HG03159 (cell line): Measurements from ENCODE around the gene TXN.
"Not testable (repeated sequence)": the region's sequence is repeated elsewhere in the genome, so short reads cannot be mapped to it uniquely, and the experiment has no call there.

Experiments used
- ATAC-seq: cut with Tn5 transposase; IDR thresholded peaks from one replicate; pipeline ENCODE4 v1.9.1; 2021; ENCODE audit warnings: mild to moderate bottlenecking, moderate library complexity; ENCODE audit not compliant: unreplicated experiment

The TXN gene

GRCh38 chr9:110257956-110258355 is 1.6 kb upstream of the TXN start:
- ATAC-seq, result no peak

GRCh38 chr9:110257097-110257841 is 962 bp upstream of the TXN start:
- ATAC-seq, result peak; percentile 2

- peak; percentile 24 for ATAC-seq
Measured at GRCh38 chr9:110255463-110256379, 586 bp downstream of the TXN start.

GRCh38 chr9:110255034-110255462 is 1.3 kb downstream of the TXN start:
- ATAC-seq, result no peak

DNA sequence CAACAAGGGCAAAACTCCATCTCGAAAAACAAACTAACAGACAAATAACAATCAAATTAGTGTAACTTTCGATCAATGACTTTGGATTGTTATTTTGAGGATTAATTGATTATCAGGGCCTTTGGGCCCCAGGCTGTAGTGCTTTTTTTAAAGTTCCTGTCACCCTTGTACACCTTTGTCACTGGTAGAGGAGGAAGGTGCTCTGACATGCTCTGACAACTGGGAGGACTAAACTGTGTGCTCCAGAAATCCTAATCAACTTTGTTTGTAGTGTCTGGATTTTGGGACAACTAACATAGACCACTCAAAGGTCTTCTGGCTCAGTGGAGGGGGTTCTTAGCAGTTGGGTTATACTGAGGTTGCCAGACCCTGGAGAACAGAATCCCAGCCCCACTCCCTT is 1.8 kb downstream of the TXN start:
- ATAC-seq, result no peak

- ATAC-seq, result no peak
Measured at GRCh38 chr9:110252509-110253139, 3.7 kb downstream of the TXN start.

- not testable (repeated sequence) for ATAC-seq
Measured at GRCh38 chr9:110251770-110252169, 4.5 kb downstream of the TXN start.

GRCh38 chr9:110251212-110251611 is 5.1 kb downstream of the TXN start:
- ATAC-seq, result no peak

DNA sequence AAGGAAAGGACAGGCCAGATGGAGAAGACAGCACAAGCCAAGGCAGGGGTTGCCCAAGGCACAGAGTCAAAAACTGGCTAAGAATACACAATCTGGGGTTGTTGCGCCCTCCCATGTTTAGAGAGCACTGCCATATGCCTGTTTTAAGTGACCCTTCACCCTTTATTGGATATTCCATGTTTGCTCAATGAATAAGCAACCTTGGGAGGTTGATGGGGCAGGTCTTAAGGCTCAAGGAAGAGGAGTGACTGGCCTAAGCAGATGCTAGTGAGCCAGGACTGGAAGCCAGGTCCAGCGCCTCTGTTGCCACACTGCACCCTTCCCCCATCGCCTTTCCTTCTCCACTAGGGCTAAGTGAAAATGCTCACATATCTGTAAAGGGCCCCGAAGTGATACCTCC is 6.7 kb downstream of the TXN start:
- ATAC-seq, result no peak

DNA sequence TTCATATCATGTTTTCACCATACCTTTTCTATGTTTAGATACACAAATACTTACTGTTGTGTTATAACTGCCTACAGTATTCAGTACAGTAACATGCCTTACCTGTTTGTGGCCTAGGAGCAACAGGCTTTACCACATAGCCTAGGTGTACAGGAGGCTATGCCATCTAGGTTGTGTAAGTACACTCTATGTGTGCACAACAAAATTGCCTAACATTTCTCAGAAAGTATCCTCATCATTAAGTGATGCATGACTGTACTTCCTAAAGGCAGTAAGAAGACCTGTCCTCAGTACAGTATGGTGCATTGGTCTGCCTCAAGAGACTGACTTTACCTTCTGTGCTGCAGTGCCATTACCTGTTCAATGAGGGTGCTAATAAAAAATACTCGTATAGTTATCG is 7.9 kb downstream of the TXN start:
- no peak for ATAC-seq

DNA sequence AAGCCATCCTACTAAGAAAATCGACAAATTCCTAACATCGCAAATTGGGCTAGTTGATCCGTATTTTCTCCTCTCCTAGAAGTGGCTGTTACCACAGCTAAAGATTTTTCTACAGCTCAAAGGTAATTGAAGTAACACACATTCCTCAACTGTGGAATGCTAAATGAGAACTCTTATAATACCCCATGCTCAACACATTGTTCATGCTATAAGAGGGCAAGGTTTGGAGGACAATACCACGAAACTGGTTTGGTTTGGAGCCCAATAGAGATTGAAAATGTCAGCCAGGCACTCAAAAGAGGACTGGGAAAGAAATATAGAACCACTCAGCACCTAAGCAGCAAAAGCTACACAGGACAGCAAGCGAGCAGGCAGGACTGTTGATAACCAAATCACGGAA is 10.1 kb downstream of the TXN start:
- no peak for ATAC-seq

DNA sequence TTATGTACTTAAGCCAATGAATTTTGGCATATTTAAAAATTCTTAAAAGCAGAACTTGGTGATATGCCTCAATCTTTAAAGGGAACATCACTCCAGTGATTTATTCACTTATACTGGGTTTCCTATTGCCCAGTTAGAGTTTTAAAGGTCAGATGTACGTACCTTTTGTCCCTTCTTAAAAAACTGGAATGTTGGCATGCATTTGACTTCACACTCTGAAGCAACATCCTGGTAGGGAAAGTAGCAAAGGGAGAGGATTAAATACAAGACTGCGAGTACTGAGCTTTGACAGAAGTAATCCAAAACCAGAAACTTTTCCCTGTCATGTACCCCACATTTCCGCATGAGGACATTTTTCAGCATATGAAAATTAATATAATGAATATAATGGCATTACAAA is 11.7 kb downstream of the TXN start:
- no peak for ATAC-seq

DNA sequence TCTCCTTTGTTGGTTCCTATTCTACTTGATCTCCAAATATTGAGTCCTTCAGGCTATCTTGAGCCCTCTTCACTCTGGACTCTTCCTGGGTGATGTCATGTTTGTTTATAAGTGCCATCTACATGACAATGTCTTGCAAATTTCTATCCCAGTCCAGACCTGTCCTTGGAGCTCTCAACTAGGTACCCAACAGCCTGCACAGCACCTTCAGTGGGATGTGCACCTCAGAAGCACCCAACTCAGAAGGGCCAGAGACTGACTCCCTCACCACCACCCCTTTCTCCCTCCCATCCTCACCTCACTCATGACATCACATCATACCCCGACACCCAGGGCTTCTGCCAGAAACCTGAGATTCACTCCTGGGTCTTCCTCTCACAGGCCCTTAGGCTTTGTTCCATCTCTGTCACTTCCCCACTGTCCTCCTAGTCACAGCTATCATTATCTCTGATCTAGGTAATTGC is 14.4 kb downstream of the TXN start:
- ATAC-seq, result no peak

- ATAC-seq, result no peak
Measured at GRCh38 chr9:110241260-110241857, 14.9 kb downstream of the TXN start.

DNA sequence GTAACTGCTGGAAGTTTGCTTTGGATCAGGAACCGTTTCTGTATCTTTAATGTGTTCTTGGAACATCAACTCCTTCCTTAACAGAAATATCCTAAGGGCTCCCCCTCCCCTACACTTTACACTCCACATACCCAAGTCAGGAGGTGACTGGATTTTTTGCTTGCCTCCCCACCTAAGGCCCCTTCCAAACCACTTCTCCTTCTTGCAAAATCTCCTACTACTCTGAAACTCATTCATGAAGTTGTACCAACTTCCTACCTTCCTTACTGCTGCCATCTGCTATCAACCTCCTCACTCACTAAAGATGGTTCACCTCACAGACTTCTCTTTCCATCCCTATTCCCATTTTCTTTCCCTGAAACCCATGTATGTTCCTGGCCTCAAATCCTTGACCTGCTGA is 16.1 kb downstream of the TXN start:
- no peak for ATAC-seq

DNA sequence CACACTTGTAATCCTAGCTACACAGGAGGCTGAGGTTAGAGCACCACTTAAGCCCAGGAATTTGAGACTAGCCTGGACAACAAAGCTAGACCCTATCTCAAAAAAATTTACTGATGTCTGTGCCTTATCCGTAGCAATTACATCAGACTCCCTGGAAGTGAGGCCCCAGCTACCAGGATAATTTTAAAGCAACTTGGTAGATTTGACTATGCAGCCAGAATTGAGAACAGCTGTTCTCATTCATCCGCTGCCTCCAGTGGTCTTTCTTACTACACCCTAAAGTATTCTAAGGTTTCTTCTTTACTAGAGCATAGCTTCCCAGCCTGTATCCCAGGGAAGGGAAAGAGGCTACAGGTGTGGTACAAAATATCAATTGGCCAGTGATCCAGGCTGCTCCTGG is 28.0 kb downstream of the TXN start:
- no peak for ATAC-seq

GRCh38 chr9:110224583-110224982 is 31.7 kb downstream of the TXN start:
- ATAC-seq, result no peak

DNA sequence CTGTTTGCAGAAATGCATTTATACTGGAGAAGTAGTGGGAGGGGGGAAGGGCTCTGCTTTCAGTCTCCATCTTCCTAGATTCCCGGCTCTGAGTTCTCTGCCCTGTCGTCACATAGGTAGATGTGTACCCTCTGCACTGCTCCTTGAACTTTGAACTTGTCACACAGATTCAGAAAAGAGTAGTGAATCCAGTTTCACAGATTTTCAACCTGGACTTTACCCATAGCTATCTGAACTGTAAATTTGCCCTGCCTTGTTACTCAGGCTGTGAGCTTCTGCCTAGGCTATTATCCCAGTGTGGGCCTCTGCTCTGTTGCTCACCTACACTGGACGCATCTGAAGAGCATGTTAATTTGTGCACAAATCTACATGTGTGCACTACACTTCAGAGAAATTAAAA is 35.5 kb downstream of the TXN start:
- no peak for ATAC-seq

DNA sequence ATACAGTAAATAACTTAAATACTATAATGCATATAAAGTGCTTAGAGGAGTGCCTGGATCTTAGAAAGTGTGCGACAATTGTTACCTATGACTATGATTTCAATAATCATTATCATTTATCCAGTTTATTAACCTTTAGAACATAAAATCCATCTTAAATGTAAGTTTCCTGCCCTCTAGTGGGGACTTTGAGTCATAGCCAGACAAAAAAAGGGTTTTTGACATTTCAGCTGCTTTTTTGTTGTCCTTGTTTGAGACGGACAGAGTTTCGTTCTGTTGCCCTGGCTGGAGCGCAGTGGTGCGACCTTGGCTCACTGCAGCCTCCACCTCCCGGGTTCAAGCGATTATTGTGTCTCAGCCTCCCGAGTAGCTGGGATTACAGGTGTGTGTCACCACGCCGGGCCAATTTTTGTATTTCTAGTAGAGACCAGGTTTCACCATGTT is 38.6 kb downstream of the TXN start:
- no peak for ATAC-seq

DNA sequence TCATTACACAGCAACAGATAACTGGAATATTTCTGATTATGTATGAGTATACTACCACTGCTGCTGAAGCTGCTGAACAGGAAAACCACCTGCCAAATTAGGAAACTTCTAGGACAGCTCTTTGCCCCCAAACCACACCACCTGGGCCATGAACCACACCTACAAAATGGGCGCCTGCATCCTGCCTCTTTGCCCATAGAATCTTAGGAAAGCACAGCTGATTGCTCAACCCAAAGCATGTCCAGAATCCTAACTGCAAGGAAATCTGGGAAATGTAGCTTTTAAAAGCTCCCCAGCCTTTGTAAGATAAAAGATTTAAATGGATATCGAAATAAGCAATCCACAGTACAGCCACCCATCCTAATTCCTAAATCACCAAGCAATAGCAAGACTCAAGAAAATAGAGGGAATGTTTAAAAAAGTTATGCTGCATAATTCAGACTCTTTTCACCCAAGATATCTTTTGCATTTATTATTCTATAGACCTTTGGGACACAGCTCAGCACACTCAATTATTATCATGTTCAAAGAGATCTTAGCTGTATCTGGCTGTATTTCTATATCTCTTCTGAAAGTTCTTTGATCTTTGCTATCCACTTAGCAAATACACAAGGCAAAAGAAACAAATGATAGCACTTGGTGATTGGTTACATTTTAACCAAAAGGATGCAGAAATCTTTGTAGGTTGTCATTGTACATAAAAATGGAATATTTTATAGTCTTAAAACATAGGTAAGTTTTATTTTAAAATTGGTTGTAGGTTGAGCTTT is 41.5 kb downstream of the TXN start:
- ATAC-seq, result no peak
